Hematopoietic multipotent progenitor cell treated with erythropoietin and hydrocortisone succinate and interleukin-3 and kit ligand, for 4 days (in vitro differentiated cells): ENCODE results near the gene CEP44.
A peak's percentile ranks its signal among the peaks of the same experiment; 100 is the strongest.
"Not testable (repeated sequence)": the region's sequence is repeated elsewhere in the genome, so short reads cannot be mapped to it uniquely, and the experiment has no call there.

Experiments
- DNase-seq: peaks from one replicate; pipeline ENCODE4 v3.0.0-alpha.2; 2015

The CEP44 gene

DNA sequence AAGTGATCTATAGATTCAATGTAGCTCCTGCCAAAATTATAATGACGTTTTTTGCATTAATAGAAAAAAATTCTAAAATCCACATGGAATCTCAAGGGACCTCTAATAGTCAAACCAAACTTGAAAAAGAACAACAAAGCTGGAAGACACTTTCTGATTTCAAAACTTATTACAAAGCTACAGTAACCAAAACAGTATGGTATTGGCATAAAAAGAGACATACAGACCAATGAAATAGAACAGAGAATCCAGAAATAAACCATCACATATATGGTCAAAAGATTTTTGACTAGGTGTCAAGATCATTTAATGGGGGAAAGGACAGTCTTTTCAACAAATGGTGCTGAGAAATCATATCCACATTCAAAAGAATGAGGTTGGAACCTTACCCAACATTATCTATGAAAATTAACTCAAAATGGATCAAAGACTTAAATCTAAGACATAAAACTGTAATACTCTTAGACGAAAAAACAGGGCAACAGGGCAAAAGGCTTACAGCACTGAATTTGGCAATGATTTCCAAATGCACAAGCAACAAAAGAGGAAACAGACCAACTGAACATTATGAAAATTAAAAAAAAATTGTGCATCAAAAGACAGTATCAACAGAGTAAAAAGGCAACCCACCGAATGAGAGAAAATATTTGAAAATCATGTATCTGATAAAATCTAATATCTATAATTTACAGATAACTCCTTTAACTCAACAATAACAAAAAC lies 4.1 kb upstream of the CEP44 start:
- peak; percentile 15 for DNase-seq

DNA sequence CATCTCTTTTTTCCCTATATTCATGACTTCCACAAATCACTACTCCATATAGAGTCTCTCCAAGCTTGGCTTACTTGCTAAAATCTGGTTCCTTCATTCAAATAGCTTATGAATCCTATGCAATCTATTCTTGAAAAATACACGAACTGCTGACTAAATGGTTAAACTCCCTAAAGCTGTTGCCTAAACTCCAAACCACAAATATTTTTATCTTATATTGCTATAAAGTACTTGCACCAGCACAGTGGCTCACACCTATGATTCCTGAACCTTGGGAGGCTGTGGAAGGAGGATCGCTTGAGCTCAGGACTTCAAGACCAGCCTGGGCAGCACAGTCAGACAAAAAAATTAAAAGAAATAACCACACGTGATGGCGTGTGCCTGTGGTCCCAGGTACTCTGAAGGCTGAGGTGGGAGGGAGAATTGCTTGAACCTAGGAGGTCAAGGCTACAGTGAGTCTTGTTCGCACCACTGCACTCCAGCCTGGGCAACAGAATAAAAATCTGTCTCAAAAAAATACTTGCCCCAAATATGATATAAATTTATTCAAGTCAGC lies 2.5 kb upstream of the CEP44 start:
- DNase-seq, result no peak

DNA sequence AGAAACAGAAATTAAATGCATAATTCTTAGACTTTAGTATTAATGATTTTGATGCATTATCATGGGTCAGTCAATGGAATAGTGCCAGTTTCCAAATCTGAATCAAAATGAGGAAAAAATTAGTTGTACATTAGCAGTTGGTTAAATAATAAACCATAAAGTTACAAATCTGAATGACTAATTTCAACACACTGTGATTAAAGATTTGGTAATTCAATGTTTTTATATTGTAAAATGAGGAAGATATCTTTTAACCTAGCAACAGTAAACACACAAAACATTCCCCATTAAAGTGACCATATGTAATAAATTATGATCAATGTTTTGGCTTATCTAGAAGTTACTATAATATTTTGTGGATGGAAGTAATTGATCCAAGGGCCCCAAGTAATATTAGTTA lies 1.8 kb upstream of the CEP44 start:
- DNase-seq, result no peak

DNA sequence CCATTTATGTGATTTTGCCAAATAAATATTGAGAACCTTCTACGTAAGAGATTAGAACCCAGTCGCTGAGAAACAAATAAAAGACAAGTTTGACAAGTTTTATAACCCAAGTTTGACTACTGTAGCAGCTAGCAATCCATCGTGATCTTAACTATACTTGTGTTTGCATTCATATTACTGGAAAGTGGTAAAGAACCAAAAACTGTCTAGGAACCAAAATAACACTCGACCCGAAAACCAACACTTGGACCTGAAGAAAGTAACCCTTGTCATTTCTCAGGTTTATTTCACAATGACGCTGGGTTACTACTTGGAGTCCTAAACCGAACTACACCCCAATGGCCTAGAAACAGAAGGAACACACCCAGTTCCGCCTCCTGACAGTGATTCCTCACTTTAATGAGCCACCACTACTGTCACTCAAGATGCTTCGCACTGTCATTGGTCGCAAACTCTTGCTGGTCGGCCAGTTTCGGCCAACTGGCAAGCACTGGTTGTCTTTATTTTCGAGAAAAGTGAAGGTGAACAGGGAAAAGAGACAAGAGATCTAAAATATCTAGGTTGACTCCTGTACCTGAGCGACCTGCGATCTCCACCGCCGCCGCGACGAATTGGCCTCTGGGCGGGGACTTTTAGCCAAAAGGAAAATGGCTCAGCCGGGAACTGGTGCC lies 740 bp upstream of the CEP44 start:
- DNase-seq, result peak; percentile 97

DNA sequence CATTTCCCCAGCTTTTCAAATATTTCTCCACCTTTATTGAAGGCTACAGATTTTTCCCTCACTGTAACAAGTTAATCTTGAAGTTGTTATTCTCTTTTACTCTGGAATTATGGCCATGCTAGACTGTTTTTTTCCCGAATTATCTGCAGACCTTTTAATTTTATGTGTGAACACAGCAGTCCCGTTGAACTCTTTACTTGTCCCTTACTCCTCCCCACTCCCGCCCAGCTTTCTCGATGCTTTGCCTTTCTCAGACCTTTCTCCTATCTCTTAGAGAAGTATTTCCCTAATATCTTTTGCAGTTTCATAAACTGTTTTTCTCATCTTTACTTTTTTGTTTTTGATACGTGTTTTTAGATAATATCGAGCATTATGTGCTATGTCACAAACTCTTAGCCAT lies 776 bp downstream of the CEP44 start:
- peak; percentile 36 for DNase-seq

DNA sequence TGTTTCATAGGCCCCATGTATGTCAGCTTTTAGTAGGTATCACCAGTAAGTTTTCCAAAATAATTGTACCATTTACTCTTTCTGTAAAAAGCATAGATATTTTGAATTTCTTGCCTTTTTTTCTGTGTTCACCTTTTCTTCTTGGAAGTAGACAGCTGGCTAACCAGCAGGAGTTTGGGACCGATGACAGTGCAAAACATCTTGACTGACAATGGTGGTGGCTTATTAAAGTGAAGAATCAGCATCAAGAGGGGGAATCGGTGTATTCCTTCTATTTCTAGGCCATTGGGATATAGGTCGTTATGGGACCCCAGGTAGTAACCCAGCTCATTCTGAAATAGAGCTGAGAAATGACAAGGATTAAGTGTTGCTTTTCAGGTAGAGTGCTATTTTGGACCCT lies 3.2 kb downstream of the CEP44 start:
- no peak for DNase-seq

DNA sequence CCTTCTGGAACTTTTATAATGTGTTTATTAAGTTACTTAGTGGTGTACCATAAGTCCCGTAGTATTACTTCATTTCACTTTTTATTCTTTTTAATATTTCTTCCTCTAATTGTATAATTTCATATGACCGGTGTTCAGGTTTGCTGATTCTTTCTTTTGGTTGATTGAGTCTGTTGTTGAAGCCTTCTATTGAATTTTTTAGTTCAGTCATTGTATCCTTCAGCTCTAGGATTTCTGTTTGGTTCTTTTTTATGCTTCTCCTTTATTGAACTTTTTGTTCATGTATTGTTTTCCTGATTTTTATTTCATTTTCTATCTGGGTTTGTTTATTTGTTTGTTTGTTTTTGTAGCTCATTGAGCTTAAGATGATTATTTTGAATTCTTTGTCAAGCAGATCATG lies 8.8 kb downstream of the CEP44 start:
- peak; percentile 5 for DNase-seq

DNA sequence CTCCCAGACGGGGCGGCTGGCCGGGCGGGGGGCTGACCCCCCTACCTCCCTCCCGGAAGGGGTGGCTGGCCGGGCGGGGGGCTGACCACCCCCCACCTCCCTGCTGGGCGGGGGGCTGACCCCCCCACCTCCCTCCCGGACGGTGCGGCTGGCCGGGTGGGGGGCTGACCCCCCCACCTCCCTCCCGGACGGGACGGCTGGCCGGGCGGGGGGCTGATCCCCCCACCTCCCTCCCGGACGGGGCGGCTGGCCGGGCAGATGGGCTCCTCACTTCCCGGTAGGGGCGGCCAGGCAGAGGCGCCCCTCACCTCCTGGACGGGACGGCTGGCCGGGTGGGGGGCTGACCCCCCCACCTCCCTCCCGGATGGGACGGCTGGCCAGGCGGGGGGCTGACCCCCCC lies 10.9 kb downstream of the CEP44 start:
- not testable (repeated sequence) for DNase-seq

DNA sequence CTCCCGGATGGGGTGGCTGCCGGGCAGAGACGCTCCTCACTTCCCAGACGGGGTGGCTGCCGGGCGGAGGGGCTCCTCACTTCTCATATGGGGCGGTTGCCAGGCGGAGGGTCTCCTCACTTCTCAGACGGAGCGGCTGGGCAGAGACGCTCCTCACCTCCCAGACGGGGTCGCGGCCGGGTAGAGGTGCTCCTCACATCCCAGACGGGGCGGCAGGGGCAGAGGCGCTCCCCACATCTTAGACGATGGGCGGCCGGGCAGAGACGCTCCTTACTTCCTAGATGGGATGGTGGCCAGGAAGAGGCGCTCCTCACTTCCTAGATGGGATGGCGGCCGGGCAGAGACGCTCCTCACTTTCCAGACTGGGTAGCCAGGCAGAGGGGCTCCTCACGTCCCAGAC lies 11.4 kb downstream of the CEP44 start:
- DNase-seq, result not testable (repeated sequence)

DNA sequence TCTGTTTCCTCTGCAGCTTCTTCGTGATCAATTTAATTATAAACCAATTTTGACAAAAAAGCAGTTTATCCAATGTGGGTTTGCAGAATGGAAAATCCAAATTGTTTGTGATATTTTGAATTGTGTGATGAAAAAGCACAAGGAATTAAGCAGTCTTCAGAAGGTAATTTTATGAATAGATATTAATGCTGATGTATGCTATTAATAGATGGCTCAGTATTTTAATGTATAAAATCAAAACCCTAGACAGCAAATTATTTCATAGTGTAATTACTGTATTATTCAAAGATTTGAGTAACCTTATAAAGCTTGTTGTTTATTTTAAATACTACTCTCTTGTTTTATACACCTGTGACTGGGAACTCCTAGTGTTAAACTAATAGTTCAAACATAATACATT lies 20.0 kb downstream of the CEP44 start:
- no peak for DNase-seq

DNA sequence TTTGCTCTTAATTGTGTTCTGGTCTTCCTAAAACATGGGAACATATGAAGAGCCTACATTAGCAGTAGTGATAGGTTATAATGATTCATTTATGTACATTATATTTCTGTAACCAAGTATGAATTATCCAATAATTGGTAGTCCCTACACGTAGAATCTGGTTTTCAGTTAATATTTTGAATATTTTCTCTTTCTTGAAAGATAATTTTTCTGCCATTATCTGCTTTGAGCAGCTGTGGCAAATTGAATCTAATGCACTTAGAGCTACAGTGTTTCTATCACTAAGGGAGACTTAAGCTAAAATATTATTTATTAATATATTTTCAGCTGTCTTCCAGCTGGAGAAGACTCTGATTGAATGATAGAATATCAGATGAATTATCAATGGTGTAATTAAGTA lies 21.0 kb downstream of the CEP44 start:
- no peak for DNase-seq

DNA sequence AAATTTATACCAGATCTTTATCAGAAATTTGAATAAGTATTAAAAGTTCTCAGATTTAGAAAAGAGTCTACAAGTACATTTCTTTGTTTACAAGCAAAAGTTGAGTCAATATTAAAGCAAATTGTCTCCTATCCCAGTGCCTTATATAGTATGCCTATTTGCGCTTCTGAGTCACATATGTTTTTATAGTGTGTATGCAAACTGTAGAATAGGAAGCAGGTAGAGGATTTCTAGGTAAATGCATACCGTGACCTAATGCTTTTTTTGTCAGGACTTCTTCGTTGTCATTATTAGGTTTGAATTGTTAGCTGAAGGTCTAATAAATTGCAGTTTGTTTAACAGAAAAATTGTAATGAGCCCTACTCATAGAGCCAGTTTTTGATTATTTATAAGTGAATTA lies 22.2 kb downstream of the CEP44 start:
- no peak for DNase-seq

DNA sequence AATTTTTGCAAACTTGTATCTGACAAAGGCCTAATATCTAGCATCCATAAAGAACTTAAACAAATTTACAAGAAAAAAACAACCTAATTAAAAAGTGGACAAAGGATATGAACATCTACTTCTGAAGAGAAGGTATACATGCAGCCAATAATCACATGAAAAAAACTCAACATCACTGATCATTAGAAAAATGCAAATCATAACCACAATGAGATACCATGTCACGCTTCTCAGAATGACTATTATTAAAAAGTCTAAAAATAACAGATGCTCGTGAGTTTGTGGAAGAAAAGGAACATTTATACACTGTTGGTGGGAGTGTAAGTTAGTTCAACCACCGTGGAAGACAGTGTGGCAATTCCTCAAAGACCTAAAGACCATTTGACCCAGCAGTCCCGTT lies 24.0 kb downstream of the CEP44 start:
- DNase-seq, result no peak

DNA sequence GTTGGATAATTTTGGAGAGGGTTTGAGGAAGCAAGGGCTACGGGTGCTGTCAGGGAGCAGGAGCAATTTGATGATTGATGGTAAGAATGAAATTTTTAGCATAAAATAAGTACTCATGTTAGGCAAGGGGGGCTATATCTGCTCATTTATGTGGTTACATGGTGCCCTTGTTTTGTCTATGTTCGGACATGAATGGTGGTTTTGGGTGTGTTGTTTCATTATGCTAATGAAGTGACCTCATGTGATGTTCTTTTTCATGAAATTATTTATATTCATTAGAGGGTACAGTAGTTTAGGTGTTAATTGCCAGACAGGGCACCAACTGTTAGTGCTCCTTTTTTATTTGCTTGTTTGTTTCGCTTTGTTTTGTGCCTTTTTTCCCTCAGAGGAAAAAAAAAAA lies 29.3 kb downstream of the CEP44 start:
- DNase-seq, result no peak

DNA sequence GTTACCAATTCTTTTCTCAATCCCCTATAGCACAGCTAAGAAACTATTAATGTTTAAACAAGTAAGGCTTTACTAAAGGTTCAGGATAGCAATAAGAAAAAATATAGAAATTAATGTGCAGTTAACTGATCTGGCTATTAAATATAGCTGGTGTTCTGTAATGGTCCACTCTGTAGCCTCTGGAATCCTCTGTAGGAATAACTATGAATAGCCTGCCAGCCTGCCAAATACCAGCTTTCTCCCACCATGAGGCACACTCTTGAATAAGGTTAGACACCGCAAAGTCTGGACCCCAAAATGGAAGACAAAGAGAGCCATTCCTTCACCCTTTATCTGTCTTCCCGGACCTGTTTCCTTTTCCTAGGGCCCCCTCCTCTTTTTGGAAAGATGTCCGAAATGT lies 30.6 kb downstream of the CEP44 start:
- DNase-seq, result no peak

DNA sequence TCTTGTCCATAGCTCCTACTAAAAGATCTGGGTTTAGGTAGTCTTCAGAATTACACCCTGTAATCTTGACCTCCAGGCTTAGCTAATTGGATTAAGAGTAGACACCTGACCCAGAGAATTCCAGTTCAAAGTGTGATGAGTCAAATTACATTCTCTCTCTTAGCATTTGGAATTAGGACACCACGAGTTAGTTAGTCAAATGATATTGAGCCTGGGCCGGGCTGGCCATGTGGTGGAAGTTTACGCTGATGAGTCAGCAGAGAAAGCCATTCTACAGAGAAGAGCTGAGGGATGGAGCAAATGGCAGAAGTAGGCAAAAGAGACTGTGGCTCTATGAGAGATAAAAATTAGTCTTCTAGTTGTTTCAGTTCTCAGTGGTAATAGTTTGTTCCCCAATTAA lies 31.1 kb downstream of the CEP44 start:
- DNase-seq, result no peak

DNA sequence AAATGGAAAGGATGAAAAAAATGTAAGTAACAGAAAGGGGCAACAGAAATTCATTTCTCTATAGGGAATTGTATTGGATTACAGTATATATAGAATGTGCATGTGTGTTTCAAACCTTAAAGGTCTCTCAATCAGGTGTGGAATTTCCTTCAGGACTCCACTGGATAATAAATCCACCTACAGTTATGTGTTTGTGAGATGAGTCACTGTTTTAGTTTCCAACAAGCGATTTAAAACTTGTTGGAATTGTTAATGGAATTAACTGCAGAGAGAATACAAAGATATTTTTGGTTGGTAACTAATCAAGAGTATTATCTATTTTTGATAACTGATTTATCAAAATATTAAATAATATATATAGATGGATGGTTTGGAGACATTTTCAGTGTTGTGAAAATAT lies 32.8 kb downstream of the CEP44 start:
- no peak for DNase-seq

DNA sequence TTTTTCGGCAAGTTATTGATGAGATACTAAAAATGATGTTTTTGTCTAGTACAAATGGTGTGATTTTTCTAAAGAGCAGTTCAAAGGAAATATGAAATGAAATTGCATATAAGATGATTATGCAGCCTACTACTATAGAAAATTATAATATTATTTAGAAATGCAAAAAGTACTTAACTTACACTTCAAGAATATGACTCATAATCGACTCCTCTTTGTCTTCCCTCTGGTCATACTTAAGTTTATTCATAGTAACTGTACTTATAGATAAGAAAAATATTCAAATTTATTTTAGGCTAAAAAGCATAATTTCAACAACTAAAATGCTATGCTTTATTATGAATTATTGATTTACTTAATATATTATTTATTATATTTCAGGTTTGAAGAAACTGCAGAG lies 33.2 kb downstream of the CEP44 start:
- DNase-seq, result no peak

DNA sequence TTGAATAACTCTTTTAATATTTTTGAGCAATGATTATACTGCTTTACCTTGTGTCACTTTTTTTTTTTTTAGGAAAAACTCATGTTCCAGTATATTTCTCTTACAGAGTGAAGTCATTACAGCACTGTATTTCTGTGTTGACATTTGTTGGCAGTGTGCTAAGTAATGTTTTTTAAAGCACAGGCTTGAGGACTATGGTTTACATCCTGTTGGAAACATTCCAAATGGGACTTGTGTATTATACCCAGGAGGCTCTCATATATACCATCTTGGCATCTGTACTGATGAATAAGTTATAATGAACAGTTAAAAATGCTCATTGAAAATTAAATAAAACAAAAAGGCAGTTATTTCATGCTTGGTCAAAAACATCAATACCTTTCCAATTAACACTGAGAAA lies 33.8 kb downstream of the CEP44 start:
- DNase-seq, result no peak

DNA sequence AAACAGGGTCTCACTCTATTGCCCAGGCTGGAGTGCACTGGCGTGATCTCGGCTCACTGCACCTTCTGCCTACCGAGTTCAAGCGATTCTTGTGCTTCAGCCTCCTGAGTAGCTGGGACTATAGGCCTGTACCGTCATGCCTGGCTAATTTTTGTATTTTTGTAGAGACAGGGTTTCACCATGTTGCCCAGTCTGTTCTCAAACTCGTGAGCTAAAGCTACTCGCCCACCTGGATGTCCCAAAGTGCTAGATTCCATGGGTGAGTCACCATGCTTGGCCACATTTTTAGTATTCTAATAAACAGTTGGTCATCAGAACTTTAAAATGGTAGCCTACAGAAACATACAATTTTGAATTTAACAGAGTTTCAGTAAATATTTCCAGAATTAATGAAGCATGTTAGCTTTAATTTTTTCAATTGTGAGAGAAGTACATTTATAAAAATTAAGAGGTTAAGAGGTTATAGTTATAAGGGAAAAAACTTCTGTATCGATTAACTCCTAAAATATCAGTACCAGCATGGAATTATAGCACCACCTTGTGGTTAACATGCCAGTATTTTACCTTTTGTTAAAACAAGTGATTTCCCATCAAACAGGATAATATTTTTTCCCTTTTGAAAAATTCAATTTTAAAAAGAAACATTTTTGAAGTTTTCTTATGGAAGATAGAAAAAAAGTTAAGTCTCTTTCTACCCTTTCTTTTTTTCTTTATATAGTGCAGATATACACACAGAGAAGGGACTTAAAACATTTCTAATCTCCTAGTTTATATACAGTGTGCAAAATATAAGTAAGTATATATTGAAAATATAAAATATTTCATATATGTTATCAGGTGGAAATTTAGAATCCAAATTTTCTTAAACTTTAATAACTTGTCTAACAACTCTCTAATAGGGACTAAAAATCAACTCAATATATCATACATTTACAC lies 35.4 kb downstream of the CEP44 start:
- DNase-seq, result peak; percentile 59

DNA sequence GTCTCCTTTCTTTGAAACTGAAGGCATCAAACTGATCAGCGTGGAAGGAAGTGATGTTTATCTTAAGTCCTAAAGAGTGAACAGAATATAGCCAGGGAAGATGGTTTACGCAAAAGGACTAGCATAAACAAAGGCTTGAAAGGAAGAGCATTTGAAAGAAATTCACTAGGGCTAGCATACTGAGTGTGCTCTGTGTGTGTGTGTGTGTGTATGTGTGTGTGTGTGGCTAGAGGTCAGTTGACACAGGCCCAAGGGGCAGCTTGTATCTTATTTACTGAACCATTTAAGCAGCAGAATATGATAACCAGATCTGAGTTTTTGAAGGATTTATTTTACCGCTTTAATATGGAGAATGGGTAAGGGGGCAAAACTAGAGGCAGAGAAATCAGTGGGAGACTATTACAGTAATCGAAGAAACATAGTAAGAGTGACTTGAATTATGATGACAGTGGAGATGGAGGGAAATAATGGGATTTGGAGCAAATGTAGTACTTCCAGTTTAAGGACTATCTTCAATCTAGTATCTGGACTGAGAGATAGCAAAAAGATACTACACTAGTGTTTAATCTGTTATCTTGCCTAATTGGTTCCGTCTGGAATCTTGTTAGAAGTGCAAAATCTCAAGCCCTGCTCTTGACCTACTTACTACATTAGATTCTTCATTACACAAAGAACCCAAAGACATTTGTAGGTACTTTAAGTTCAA lies 36.9 kb downstream of the CEP44 start:
- peak; percentile 66 for DNase-seq

DNA sequence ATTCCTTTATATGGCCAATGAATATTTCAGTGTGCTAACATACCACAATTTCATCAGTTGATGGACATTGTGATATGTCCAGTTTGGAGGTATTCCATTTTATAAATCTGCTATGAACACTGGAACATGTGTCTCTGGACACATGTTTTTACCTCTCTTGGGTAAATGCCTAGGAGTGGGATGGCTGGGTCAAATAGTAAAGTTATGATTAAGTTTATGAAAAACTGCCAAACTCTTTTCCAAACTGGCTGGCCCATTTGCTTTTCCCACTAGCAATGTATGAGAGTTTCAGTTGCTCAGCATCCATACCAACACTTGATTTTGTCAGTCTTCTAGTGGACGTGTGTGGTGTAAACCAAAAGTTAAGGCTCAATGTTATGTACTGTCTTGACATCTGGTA lies 40.5 kb downstream of the CEP44 start:
- no peak for DNase-seq

DNA sequence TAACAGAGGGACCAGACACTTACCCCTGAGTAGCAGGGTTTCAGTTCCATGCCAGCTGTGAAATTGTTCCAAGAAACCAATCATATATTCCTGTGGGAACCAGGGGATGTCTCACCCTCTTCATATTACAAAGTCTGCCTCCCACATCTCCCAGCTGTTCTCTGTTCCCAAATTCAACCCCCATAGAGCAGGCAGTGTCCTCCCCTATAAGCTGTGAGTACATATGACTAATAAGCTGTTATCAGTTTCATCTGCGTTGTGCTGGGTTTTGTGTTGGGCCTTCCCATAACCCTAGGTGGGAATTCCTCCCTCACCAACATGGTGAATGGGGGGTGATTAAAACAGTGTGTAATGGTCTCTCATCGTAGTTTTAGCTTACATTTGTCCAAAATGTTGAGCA lies 41.0 kb downstream of the CEP44 start:
- DNase-seq, result no peak
